MM.1S (cell line): ENCODE measurements around the gene SUSD3.

ENCODE experiments used
- CTCF ChIP-seq: fragments of 300-600 bp; sonication (generic); IDR thresholded peaks from 2 replicates; pipeline ENCODE4 v1.5.1; 2016; ENCODE audit warnings: antibody characterized with exemption, low read length, mixed read lengths
- EZH2 ChIP-seq: fragments of 300-600 bp; sonication (generic); optimal IDR thresholded peaks from 2 replicates; pipeline ENCODE3; 2017; ENCODE audit warnings: low read depth, mild to moderate bottlenecking, antibody characterized with exemption, low read length, mixed read lengths
- EZH2phosphoT487 ChIP-seq: fragments of 300-600 bp; sonication (generic); IDR thresholded peaks from 2 replicates; pipeline ENCODE4 v1.6.1; 2018; ENCODE audit warnings: antibody characterized with exemption, low read length

- TF ChIP-seq CTCF (no peak), EZH2 (no peak), EZH2phosphoT487 (no peak)
Measured at GRCh38 chr9:93126151-93126781, 67.8 kb downstream of the SUSD3 start.
